Muscle of leg (tissue), 11 donors: ENCODE measurements around the gene CFAP92. TPM values are rescaled to one million over a fixed set of nuclear protein-coding genes. Genes with fewer than 3 reads are reported as not detected.

Experiments
- DNase-seq: peaks from one replicate; pipeline ENCODE4 v3.0.0; 2013
- H3K27ac ChIP-seq: one replicate; pipeline ENCODE4 v1.5.1; 2013; ENCODE audit warnings: mild to moderate bottlenecking, low read length, control low read depth
- H3K27me3 ChIP-seq: one replicate; pipeline ENCODE4 v1.6.1; 2013; ENCODE audit warnings: low read length; ENCODE audit not compliant: control insufficient read depth, insufficient read depth
- H3K36me3 ChIP-seq: one replicate; pipeline ENCODE4 v1.6.1; 2013; ENCODE audit warnings: low read length; ENCODE audit not compliant: control insufficient read depth, insufficient read depth
- H3K4me1 ChIP-seq: one replicate; pipeline ENCODE4 v1.6.1; 2013; ENCODE audit warnings: low read length; ENCODE audit not compliant: control insufficient read depth, insufficient read depth
- H3K4me3 ChIP-seq: one replicate; pipeline ENCODE4 v1.5.1; 2013; ENCODE audit warnings: low read length, control low read depth
- H3K9me3 ChIP-seq: replicated peaks from 2 replicates; pipeline ENCODE4 v1.6.1; 2013; ENCODE audit warnings: low read depth, low read length; ENCODE audit not compliant: control insufficient read depth
- WGBS: methylation state at CpG from one replicate; pipeline ENCODE4 v1.1.5; 2013; ENCODE audit warnings: missing lambda C conversion rate; ENCODE audit not compliant: insufficient coverage; 5-methylcytosine and 5-hydroxymethylcytosine counted together
- polyA plus RNA-seq, 8 donors: library from polyadenylated mRNA; unstranded; fragments of 120-200 nt; gene quantifications; one replicate each; pipeline versions ENCODE4 v1.2.1 to v1.2.3, GENCODE V29; 2013; ENCODE audit warnings: inconsistent platforms in 1 of 8, low replicate concordance in 1 of 8; ENCODE audit not compliant: insufficient read length in 8 of 8, insufficient read depth in 1 of 8
- total RNA-seq: library from RNA; stranded (reverse); fragments of 120-200 nt; gene quantifications from one replicate; pipeline ENCODE4 v1.2.4, GENCODE V29; 2013

Gene CFAP92
- total and polyA plus RNA-seq, 9 donors = 0.27 to 1.1 (median 0.57) TPM

- Histone ChIP-seq H3K4me3 (no peak overlapping the region), H3K4me1 (no peaks in the 10 kb centered on the region), H3K9me3 (peaks cover 50% of the 10 kb centered on the region), H3K27me3 (no peaks in the 10 kb centered on the region), H3K27ac (no peak overlapping the region), H3K36me3 (no peaks in the 10 kb centered on the region)
- 91% methylated on average over 9 of the region's 10 CpGs for WGBS
- DNase-seq = no peak
Measured at GRCh38 chr3:128922804-128923459, 70.9 kb downstream of the CFAP92 start.

GRCh38 chr3:128919988-128920387 is 73.9 kb downstream of the CFAP92 start:
- Histone ChIP-seq H3K27me3 (no peaks in the 10 kb centered on the region), H3K4me3 (no peak overlapping the region), H3K4me1 (no peaks in the 10 kb centered on the region), H3K36me3 (peaks cover 19% of the 10 kb centered on the region), H3K9me3 (peaks cover 32% of the 10 kb centered on the region), H3K27ac (no peak overlapping the region)
- no CpG with 5 or more reads among the region's 1 CpG for WGBS
- no peak for DNase-seq

GRCh38 chr3:128917291-128917690 is 76.6 kb downstream of the CFAP92 start:
- Histone ChIP-seq H3K4me3 (no peak overlapping the region), H3K9me3 (peaks cover 11% of the 10 kb centered on the region), H3K27ac (no peak overlapping the region), H3K27me3 (no peaks in the 10 kb centered on the region), H3K4me1 (no peaks in the 10 kb centered on the region), H3K36me3 (peaks cover 45% of the 10 kb centered on the region)
- WGBS = 40% methylated on average over 1 of the region's 2 CpGs
- DNase-seq = peak; percentile 33

- WGBS = 90% methylated on average over 5 of the region's 10 CpGs
- Histone ChIP-seq H3K9me3 (no peaks in the 10 kb centered on the region), H3K36me3 (peaks cover 65% of the 10 kb centered on the region), H3K27me3 (no peaks in the 10 kb centered on the region), H3K4me1 (no peaks in the 10 kb centered on the region), H3K4me3 (no peak overlapping the region), H3K27ac (no peak overlapping the region)
- no peak for DNase-seq
Measured at GRCh38 chr3:128914966-128915645, 78.8 kb downstream of the CFAP92 start.

GRCh38 chr3:128911911-128912310 is 82.0 kb downstream of the CFAP92 start:
- no peak for DNase-seq
- H3K27me3 ChIP-seq = no peaks in the 10 kb centered on the region
- H3K27ac ChIP-seq = no peak overlapping the region
- H3K36me3 ChIP-seq = peaks cover 96% of the 10 kb centered on the region
- H3K4me1 ChIP-seq = no peaks in the 10 kb centered on the region
- WGBS = 90% methylated on average over 2 of the region's 7 CpGs
- no peak overlapping the region for H3K4me3 ChIP-seq
- H3K9me3 ChIP-seq = no peaks in the 10 kb centered on the region

GRCh38 chr3:128910006-128910405 is 83.9 kb downstream of the CFAP92 start:
- Histone ChIP-seq H3K4me3 (no peak overlapping the region), H3K27ac (no peak overlapping the region), H3K36me3 (peaks cover 97% of the 10 kb centered on the region), H3K9me3 (no peaks in the 10 kb centered on the region), H3K4me1 (no peaks in the 10 kb centered on the region), H3K27me3 (no peaks in the 10 kb centered on the region)
- no peak for DNase-seq
- 96% methylated on average over 11 of the region's 13 CpGs for WGBS

GRCh38 chr3:128908951-128909350 is 84.9 kb downstream of the CFAP92 start:
- Histone ChIP-seq H3K27ac (no peak overlapping the region), H3K36me3 (peaks cover 96% of the 10 kb centered on the region), H3K4me1 (no peaks in the 10 kb centered on the region), H3K9me3 (no peaks in the 10 kb centered on the region), H3K4me3 (no peak overlapping the region), H3K27me3 (no peaks in the 10 kb centered on the region)
- DNase-seq = no peak
- WGBS = 100% methylated on average over 5 of the region's 6 CpGs

- Histone ChIP-seq H3K4me1 (no peaks in the 10 kb centered on the region), H3K36me3 (peaks cover 96% of the 10 kb centered on the region), H3K27ac (no peak overlapping the region), H3K27me3 (no peaks in the 10 kb centered on the region), H3K9me3 (no peaks in the 10 kb centered on the region), H3K4me3 (no peak overlapping the region)
- WGBS = 89% methylated on average over 10 of the region's 15 CpGs
- no peak for DNase-seq
Measured at GRCh38 chr3:128907706-128908445, 86.0 kb downstream of the CFAP92 start.

GRCh38 chr3:128906804-128907525 is 86.9 kb downstream of the CFAP92 start:
- 75% methylated on average over 7 of the region's 7 CpGs for WGBS
- Histone ChIP-seq H3K27ac (no peak overlapping the region), H3K36me3 (peaks cover 96% of the 10 kb centered on the region), H3K4me3 (no peak overlapping the region), H3K9me3 (no peaks in the 10 kb centered on the region), H3K27me3 (no peaks in the 10 kb centered on the region), H3K4me1 (no peaks in the 10 kb centered on the region)
- DNase-seq = no peak
